CD4-positive, alpha-beta T cell treated with Interleukin-4 for 1 hour (primary cell): ENCODE measurements around the gene IQCK.
"Not testable (repeated sequence)": the region's sequence is repeated elsewhere in the genome, so short reads cannot be mapped to it uniquely, and the experiment has no call there.

Experiments
- DNase-seq, 2 donors: peaks; one replicate each; pipeline ENCODE4 v3.0.0-alpha.2; 2020 to 2022

IQCK gene

DNA sequence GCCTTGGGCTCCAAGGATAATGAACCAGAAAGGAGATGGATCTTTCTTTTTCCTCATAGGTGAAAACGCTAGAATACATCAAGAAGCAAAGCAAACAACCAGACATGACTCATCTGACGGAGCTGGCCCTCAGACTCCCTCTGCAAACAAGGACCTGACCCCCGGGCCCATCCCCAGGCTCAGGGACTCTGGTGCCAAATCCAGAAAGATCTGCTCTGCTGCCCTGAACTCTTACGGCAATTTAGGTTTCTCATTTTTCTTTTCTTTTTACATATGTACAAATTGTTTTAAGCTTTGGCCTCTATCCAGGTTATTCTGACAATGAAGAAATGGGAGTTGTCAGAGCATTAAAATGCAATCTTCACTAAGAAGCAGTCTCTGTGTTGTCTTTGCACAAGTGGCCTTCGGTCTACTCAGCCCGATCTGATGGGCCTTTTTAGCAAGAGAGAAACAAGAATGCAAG is 17.7 kb upstream of the IQCK start:
- no peak for DNase-seq

DNA sequence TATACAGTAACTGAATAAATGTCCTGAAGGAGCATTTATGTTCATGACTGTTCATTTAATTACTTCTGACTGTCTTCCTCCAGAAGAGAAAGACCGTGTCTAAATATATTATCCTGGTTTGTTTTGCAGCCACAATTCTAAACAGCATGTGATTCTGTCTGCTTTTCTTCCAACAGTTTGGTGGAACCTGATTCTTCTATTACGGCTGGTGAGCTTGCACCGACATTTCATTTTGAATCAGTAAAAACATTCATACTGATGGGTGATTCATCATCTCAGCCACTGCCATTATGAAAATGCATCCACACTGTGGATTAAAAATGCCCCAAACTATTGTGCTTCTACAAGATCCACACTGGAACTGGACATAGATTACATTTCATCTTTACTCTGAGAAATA is 17.0 kb upstream of the IQCK start:
- no peak for DNase-seq

DNA sequence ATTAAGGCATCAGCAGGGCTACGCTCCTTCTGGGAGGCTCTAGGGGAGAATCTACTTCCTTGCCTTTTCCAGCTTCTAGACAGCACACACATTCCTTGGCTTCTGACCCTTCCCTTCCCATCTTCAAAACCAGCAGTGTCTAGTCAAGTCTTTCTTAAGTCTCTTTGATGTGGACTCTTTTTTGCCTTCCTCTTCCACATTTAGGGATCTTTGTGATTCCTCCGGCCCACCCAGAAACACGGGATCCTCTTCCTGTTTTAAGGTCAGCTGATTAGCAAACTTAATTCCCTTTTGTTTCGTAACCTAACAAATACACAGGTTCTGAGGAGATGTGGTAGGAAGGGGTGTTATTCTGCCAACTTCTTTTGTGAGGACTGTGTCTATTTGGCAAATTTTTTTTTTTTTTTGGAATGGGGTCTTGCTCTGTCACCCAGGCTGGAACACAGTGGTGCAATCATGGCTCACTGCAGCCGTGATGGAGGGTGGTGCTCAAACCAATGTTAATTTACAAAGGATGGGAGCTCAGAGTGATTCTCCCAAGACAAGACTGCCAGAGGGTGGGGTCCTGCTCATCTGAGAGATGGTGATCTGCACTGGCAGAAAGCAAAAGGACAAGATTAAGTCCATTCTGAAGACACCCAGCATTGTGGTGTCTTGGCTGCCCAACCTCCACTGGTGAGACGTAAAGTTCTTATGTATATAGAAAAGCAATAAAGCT is 14.7 kb upstream of the IQCK start:
- no peak for DNase-seq

DNA sequence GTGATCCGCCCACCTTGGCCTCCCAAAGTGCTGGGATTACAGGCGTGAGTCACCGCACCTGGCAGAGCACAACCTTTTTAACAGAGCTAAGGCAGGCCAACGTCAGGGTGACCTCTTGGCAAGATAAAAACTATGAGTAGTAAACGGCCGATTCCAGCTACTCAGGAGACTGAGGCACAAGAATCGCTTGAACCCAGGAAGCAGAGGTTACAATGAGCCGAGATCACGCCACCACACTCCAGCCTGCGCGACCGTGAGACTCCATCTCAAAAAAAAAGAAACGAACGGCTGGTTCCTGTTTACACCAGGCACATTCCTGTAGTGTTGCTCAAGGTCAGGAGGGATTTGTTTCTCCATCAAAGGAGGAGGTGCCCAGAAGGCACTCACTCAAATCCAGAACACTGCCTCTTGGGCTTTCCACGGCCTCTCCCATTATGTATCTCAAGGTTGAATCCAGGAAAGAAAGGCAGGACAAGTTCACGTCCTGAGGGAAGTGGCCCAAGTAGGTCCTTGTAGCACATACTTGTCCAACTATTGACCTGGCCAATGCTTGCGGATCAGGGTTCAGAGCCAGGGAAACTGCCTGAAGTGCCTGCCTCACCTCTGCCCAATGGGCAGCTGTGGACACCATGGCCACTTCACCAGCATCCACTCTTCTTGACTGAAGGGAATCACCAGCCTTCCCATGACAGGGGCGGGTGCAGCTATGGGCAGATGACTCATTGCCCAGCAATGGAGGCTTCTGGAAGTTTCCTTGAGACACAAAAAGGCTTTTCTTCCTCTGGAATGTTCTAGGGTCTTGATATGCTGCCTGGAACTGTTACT is 13.5 kb upstream of the IQCK start:
- no peak for DNase-seq

DNA sequence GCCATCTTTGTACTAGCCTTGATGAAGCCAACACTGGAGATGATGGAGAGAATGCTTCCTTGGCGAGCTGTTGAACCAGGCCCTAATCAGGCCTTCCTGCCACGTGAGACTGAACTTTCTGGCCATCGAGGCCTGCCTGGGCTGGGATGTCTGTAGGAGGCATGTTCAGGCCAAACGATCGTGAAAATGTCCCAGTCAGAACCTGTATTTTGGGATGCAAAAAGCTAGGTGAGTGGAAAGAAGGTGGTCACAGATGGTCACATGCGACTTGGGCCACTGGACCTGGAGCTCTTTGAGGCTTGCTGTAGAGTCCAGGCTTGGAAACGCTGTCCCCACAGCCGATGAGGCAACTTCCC is 12.9 kb upstream of the IQCK start:
- DNase-seq, result no peak

DNA sequence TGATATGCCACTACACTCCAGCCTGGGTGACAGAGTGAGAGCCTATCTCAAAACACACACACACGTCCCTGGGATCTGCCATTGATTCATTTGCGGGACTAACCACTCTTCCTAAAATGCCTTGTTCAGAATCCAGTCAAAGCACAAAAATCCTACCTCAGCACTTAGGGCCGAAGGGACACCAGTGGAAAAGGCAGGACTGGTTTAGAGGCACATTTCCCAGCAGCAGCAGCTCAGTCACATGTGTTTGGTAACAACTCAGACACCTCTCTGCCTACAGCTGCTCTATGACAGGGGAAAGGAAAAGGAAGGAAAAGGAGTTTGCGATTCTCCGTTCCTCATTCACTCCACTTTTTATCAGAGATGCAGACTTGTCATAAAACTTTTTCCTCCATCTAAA is 12.2 kb upstream of the IQCK start:
- no peak for DNase-seq

DNA sequence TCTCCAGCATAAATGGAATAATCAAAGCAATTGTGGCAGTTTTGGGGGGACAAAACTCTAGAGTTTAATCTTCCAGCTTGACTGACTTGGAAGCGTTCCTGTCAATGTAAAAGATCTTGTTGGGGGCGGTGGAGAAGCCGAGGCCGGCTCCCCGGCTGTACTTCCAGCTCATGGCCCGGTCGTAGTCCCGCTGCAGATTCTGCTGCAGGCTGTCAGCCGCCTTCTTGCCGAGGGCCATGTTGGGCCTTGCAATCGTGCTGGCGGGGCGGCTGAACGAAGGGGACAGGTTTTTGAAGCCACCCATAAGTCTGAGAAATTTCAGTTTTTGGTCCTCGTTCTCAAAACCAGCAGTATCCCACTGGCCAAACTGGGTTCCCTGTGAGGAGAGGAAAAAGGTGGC is 11.2 kb upstream of the IQCK start:
- no peak for DNase-seq

DNA sequence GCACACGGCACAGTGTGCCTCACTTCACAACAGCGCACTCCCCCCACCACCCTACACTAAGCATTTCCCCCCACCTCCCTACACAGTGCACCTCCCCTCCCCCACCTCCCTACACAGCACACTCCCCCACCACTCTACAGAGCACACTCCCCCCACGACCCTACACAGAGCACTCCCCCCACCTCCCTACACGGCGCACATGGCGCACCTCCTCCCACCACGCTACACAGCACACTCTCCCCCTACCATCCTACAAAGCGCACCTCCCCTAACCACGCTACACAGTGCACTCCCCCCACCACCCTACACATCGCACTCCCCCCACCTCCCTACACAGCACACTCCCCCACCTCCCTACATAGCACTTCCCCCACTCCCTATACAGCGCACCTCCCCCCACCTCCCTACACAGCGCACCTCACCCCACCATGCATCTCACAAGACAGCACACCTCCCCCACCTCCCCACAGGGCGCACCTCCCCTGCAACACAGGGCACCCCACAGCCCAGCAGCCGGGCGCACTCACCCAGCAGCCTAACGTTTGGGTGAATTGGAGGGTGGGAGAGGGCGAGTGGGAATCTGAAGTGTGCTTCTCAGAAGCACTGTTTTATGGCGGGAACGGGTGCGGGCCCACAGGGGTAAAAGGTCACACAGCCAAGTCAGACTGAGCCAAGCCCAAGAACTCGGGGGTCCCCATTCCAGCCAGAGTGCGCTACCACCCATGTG is 10.3 kb upstream of the IQCK start:
- no peak for DNase-seq

DNA sequence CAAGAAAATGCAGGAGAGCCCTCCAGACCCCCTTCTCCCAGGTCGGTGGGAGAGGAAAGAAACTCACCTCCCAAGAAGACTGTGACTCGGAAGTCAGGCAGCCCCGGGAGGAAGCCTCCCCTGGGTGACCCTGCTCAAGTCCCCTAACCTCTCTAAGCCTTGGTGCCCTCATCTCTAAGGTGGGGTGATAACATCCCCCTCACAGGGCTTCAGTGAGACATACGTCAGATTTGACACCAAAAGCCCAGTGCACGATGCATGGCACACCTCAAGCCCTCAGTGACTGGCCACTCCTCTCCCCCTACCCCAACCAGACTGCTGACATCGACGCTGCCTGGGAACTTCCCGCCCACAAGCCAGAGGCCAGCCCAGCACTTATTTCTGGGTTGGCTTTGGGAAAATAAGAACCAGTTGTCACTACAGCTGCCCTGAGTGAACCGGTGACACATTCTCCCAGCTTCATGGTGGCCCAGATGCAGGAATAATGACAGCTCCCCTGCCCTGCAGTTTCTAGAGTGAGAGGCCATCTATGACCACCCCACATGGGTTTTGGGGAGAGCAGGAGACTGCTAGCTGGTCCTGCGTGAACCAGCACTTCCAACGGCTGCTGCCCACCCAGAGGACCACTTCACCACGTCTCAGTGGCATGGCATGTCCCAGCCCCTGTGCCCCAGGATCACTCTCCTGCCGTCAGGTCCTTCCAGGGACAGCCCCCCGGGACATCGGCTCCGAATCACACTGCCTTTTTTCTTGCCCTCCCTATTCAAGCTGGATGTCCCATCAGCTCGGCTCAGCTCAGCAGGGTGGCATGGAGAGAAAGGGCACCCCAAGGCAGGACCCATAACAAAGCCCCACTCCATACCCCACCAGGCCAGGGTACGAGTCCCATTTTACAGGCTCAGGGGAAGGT is 9.5 kb upstream of the IQCK start:
- DNase-seq, result no peak

DNA sequence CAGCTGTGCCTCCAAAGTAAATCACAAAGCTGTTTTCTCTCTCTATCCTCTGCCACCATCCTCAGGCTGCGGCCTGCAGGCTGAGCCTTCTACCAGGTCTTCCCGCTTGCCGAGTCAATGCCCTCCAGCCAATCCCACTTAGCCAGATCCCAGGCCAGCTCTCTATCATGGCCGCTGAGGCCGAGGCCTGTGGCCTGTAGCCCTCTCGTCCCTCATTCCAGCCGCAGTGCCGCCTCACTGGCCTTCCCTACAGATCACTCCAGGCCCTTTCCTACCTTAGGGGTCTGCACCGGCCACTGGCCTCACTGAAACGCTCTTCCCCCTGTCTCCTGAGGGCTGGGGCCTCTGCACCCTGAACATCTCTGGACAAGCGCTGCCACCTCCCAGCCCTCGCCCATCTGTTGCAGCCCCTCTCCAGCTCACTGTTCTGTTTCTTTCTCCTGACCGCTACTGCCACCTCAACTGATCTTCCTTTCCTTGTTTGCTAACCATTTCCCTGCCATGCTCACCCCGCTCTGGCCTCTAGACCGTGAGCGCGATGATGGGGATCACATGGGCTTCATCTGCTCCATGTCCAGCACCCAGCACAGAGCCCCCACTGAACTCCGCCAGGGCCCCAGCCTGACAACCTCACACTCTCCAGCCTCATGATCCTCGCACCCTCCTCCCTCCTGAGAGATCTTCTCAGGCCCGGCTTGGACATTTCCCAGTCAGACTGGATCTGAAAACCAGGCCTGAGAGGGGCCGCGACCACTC is 8.5 kb upstream of the IQCK start:
- DNase-seq, result no peak

DNA sequence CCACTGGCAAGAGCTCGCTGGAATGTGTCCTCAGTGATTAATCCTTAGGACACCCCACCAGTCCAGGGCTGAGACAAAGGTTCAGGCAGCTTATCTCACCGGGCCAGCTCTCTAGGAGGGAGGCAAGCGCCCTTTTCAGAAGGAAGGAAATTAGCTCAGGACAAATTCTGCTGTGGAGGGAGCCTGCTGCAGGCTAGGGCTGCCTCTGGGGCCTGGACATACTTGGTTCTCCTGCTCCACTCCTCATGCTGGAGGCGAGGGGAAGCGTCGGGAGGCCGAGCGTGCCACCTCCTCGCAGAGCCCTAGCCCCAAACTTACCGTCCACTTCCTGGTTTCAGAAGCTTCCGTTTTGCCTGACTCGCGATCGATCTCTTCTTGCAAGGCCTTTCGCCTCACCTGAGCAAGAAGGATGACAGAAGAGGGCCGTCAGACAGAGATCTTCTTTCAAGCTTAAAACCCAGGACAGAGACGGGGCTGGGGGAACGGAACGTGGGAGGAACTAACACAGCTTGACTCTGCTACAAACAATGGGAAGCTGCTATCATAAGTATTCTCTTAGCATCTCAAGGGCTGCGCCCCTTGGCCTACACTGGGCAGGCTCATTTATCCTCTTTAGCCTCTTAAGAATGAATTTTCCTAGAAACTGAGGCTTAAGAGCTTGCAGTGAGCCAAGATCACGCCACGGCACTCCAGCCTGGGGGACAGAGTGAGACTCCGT is 7.7 kb upstream of the IQCK start:
- DNase-seq, result no peak

DNA sequence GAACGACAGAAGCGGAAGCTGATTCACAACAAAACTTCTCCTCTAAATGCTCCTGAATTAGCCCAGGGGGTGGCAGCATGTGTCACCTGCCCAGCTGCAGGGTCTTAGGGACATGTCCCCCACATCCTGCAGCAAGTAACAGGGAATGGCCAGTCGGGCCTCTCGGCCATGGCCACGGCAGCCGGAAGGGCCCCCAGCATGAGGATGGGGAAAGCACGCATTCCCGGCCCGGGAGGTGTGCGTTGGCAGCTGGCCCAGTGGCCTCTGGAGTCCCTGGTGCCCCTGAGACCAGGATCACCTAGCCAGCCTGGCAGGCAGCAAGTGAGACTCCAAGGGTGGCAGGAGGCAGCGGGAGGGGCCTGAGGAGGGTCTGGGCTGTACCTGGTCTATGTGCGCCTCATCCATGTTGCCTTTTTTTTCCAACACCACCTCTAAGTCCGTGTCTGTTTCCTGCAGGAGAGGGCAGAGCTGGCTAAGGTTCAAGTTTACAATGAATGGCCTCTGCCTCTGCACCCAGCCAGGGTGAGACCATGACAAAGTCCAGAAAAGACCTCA is 7.0 kb upstream of the IQCK start:
- no peak for DNase-seq

DNA sequence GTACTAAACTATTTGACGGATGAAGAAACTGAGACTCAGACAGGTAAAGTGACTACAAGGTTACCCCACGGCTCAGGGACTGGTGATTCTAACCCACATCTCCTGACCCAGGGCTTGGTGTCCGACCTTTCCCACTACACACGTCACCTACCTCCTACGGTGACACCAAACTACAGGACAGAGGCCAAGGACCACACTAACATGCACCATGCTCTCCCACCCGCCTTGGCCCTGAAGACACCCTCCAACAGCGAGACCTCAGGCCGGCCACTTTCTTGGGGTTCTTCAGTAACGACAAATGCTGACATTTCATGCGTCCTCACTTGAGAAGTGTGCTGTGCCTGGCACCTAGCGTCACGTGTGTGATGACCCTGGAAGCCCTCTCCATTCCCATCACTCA is 6.4 kb upstream of the IQCK start:
- no peak for DNase-seq

DNA sequence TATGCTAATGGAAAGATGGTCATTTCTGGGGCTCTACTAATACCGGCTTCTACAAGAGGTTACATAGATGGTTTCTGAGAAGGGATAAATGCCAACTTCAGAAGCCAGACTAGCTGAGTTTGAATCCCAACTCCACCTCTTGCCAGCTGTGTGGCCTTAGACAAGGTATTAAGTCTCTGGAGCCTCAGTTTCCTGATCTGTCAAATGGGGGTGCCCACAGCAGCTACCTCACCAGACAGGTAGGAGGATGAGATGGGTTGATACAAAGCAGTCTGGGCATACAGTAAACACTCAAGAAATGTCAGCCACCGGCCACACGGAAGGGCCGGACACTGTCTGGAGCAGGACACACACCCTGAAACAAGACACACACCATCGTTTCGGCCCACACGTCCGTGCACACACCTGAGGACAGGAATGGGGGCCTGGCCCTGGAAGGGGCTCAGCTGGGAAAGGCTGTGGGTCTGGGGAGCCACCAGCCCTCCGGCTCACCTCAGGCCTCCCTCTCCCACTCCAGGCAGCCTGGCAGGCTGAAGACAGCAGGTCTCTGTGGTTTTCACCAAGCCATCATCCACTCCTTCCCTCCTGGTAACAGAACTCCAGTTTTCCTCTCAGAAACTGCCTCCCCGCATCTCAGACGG is 5.5 kb upstream of the IQCK start:
- no peak for DNase-seq

DNA sequence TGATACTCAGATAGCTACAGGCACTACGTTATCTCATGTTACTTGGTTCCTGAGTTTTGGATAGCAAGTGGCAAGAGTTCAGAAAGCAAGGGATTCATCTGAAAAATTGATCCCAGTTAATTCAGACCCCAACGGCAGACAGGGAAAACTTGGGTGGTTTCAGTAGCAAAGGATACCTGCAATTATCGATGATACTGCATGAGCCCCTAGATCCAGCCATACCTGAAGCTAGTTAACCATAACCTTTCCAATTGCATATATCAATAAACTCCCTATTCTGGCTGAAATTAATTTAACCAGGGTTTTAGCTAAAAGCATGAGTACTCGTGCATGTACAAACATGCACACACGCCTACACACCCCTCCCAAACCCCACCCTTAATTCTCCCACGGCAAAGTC is 4.4 kb upstream of the IQCK start:
- DNase-seq, result no peak

DNA sequence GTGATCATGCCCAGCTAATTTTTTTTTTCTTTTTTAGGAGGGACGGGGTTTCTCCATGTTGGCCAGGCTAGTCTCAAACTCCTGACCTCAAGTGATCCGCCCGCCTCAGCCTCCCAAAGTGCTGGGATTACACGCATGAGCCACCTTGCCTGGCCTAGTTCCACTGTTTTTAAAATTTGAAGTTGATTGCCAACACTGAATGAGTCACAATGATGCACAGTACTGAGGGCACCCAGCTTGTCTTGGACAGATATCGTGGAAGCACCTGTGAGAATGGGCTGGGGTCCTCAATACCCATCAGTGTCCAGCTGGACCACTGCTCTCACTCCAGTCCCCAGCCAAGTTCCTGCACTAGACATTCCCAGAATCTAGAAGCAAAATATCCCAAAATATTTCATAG is 2.5 kb upstream of the IQCK start:
- no peak for DNase-seq

DNA sequence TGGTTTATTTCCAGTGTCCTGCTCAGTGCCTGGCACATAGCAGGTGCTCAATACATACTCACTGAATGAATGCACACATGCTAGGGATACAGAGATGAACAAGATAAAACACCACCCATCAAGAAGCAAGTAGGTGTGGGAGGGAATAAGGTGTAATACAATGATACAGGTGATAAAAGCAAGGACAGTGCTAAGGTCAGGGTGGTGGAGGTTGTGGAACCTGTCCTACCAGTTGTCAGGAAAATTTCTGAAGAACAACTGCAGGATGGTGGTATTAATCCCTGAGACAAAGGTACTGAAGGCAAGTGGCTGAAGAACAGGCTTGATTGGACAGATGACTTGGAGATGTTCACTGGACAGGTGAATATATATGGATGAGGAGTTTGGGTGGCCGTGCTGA is 1.9 kb upstream of the IQCK start:
- no peak for DNase-seq

DNA sequence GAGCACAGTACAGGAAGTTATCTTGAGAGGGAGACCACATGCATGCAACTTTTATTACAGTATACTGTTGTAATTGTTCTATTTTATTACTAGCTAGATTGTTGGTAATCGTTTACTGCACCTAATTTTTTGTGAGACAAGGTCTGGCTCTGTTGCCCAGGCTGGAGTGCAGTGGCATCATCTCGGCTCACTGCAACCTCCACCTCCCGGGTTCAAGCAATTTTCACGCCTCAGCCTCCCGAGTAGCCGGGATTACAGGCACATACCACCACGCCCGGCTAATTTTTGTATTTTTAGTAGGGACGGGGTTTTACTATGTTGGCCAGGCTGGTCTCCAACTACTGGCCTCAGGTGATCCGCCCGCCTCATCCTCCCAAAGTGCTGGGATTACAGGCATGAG is 1.3 kb upstream of the IQCK start:
- DNase-seq, result not testable (repeated sequence)

DNA sequence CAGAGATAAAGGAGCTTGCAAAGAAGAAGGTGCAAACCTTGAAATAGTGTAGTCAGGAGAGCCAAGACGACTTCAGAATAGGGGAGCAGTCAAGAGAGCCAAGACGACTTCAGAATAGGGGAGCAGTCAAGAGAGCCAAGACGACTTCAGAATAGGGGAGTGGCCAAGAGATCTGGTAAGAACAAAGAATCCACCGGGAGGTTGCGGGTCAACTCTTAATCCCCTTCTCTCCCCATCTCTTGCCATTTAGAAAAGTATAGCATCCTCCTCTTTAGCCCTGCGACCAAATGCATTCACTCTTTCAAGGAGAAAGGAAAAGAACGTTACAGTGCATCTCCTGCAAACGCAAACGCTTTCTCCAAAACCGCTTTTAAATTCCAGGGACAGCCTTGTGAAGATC is 757 bp upstream of the IQCK start:
- DNase-seq, result no peak

DNA sequence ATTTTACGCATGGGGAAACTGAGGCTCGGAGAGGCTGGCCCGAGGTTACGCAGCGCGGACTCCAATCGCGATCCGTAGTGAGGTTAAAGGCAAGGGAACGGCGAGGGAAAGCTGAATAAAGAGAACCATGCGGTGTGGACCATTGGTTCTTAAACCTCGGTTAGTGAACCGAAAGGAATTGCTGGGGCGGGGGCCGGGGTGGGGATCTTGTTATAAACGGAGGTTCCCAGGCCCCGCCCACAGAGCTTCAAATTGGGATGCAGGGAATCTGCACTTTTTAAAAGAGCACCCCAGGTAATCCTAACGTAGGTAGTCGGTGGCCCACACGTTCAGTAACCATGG is 524 bp downstream of the IQCK start:
- no peak for DNase-seq
